Endodermal cell (in vitro differentiated cells): Measurements from ENCODE around the gene TOM1L2. TPM values are rescaled to one million over a fixed set of nuclear protein-coding genes. Genes with fewer than 3 reads are reported as not detected.

Experiments
- DNase-seq: peaks from one replicate; pipeline ENCODE4 v3.0.0-alpha.2; 2017
- H3K27ac ChIP-seq: 2 replicates; pipeline ENCODE4 v1.5.1; 2013; ENCODE audit warnings: mild to moderate bottlenecking, low read depth, low read length, moderate library complexity
- H3K27me3 ChIP-seq: 2 replicates; pipeline ENCODE4 v1.6.1; 2013; ENCODE audit warnings: mild to moderate bottlenecking, low read length, moderate library complexity; ENCODE audit not compliant: insufficient read depth, control insufficient read depth, poor library complexity, severe bottlenecking
- H3K36me3 ChIP-seq: 2 replicates; pipeline ENCODE4 v1.7.0; 2013; ENCODE audit warnings: mild to moderate bottlenecking, low read length, moderate library complexity; ENCODE audit not compliant: control insufficient read depth, insufficient read depth
- H3K4me1 ChIP-seq: one replicate; pipeline ENCODE4 v1.7.0; 2013; ENCODE audit warnings: low read length; ENCODE audit not compliant: control insufficient read depth, insufficient read depth
- H3K4me3 ChIP-seq: 2 replicates; pipeline ENCODE4 v1.5.1; 2013; ENCODE audit warnings: mild to moderate bottlenecking, low read length, moderate library complexity
- H3K9ac ChIP-seq: 2 replicates; pipeline ENCODE4 v1.6.1; 2013; ENCODE audit warnings: mild to moderate bottlenecking, low read length, moderate library complexity; ENCODE audit not compliant: poor library complexity, severe bottlenecking; ENCODE audit errors: extremely low read depth
- H3K9me3 ChIP-seq: 2 replicates; pipeline ENCODE4 v1.6.1; 2013; ENCODE audit warnings: mild to moderate bottlenecking, low read length, moderate library complexity; ENCODE audit not compliant: control insufficient read depth
- H3K27ac Mint-ChIP-seq: 2 replicates; pipeline ENCODE4 v1.8.0; 2020; ENCODE audit warnings: mixed read lengths
- H3K27me3 Mint-ChIP-seq: 2 replicates; pipeline ENCODE4 v1.8.0; 2021; ENCODE audit warnings: mild to moderate bottlenecking, mixed read lengths; ENCODE audit not compliant: insufficient read depth
- H3K36me3 Mint-ChIP-seq: 2 replicates; pipeline ENCODE4 v1.8.0; 2020; ENCODE audit warnings: low read depth, mixed read lengths
- H3K4me1 Mint-ChIP-seq: 2 replicates; pipeline ENCODE4 v1.8.0; 2020; ENCODE audit warnings: mixed read lengths
- H3K4me3 Mint-ChIP-seq: 2 replicates; pipeline ENCODE4 v1.8.0; 2020; ENCODE audit warnings: mild to moderate bottlenecking, moderate library complexity, mixed read lengths
- H3K9me3 Mint-ChIP-seq: 2 replicates; pipeline ENCODE4 v1.8.0; 2020; ENCODE audit warnings: mild to moderate bottlenecking, mixed read lengths
- WGBS, 2 experiments: methylation state at CpG; one replicate each; pipeline versions ENCODE4 v1.1.5 to v1.1.7; 2013; ENCODE audit warnings: missing lambda C conversion rate in 2 of 2, mixed read lengths in 1 of 2; ENCODE audit not compliant: insufficient coverage in 1 of 2, insufficient read length in 1 of 2; 5-methylcytosine and 5-hydroxymethylcytosine counted together
- total RNA-seq, 2 donors: library from RNA; stranded (reverse); fragmentation: NEBNext Ultra II Directional in 1 of 2; extraction: Animal tissue kit (Norgen Biotek cat#: 25700) in 1 of 2; gene quantifications; 2 replicates in 1 of 2; 3 replicates in 1 of 2; pipeline ENCODE4 v1.2.1, GENCODE V29; 2021
- TF ChIP-seq, protein P1 (sequence below): fragments of 200-600 bp; sonication (generic); conservative IDR thresholded peaks from 2 replicates; pipeline ENCODE4 v1.5.0; 2021; ENCODE audit warnings: antibody characterized with exemption, mild to moderate bottlenecking

TOM1L2 gene
- total RNA-seq, 2 donors from 2014 or later, result 10.2 to 11.5 TPM

DNA sequence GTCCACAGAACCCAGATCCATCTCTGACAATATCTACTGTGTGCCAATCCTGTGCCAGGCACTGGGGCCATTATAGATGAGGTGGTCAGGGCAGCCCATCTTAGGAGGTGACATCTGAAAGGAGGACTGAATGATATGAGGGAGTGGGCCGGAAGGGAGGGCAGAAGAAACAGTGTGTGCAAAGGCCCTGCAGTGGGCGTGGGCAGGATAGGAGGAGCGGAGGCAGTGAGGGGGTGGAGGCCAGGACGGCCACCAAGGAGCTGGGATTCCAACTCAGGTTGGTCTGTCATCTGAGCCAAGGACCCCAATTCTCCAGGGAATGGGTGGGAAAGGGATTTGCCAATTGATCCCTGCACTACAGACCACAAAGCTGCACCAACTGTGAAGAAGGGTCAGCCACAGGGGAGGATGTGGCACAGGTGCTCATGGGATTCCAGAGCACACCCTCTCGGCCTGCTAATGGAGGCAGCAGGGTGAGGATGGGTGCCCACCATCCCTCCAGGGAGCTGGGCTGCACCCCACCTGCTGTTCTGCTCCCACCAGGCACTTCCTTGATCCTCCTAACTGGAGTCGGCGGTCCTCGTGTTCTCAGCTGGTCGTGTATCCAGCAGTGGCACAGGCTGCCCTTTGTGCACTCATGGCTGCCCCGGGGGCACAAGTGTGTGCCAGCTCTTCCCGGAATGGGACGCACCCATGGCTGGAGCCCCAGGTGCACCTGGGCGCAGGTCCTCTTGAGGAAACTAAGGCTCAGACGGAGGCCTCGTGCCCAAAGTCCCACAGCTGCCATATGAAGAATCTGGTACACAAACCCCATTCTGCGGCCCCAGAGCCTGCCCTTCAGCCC lies 145.0 kb downstream of the TOM1L2 start:
- H3K4me3 Mint-ChIP-seq, result no peak overlapping the region
- no peaks in the 10 kb centered on the region for H3K27me3 Mint-ChIP-seq
- Histone ChIP-seq H3K4me1 (peaks cover 21% of the 10 kb centered on the region), H3K9ac (no peak overlapping the region), H3K4me3 (no peak overlapping the region), H3K36me3 (peaks cover 15% of the 10 kb centered on the region), H3K27me3 (no peaks in the 10 kb centered on the region), H3K27ac (no peak overlapping the region), H3K9me3 (no peaks in the 10 kb centered on the region)
- H3K27ac Mint-ChIP-seq, result no peak overlapping the region
- peaks cover 6% of the 10 kb centered on the region for H3K36me3 Mint-ChIP-seq
- TF ChIP-seq, protein P1, sequence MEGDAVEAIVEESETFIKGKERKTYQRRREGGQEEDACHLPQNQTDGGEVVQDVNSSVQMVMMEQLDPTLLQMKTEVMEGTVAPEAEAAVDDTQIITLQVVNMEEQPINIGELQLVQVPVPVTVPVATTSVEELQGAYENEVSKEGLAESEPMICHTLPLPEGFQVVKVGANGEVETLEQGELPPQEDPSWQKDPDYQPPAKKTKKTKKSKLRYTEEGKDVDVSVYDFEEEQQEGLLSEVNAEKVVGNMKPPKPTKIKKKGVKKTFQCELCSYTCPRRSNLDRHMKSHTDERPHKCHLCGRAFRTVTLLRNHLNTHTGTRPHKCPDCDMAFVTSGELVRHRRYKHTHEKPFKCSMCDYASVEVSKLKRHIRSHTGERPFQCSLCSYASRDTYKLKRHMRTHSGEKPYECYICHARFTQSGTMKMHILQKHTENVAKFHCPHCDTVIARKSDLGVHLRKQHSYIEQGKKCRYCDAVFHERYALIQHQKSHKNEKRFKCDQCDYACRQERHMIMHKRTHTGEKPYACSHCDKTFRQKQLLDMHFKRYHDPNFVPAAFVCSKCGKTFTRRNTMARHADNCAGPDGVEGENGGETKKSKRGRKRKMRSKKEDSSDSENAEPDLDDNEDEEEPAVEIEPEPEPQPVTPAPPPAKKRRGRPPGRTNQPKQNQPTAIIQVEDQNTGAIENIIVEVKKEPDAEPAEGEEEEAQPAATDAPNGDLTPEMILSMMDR, result no peak
- WGBS, 2 experiments, result 92 to 94% methylated on average over 12 to 16 of the region's 16 CpGs
- H3K4me1 Mint-ChIP-seq, result peaks cover 23% of the 10 kb centered on the region
- no peak for DNase-seq
- H3K9me3 Mint-ChIP-seq, result no peaks in the 10 kb centered on the region

DNA sequence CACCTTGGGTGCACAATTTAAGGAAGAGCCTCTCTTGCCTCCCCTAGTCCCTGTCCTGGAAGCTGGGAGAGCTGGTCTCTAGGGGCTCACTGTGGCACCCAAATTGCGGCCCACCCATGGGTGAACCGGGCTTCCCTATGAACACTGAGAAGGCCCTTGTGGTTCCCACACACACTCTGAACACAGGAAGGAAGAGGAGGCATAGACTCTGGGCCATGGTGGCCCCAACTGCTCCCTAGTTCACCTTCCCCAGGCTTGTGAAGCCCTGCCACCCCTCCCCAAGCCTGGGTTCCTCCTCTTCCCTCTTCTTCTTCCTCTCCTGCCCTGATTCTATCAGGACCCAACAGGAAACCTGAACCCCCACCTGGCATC lies 145.9 kb downstream of the TOM1L2 start:
- no peak overlapping the region for H3K4me3 Mint-ChIP-seq
- peaks cover 22% of the 10 kb centered on the region for H3K4me1 Mint-ChIP-seq

DNA sequence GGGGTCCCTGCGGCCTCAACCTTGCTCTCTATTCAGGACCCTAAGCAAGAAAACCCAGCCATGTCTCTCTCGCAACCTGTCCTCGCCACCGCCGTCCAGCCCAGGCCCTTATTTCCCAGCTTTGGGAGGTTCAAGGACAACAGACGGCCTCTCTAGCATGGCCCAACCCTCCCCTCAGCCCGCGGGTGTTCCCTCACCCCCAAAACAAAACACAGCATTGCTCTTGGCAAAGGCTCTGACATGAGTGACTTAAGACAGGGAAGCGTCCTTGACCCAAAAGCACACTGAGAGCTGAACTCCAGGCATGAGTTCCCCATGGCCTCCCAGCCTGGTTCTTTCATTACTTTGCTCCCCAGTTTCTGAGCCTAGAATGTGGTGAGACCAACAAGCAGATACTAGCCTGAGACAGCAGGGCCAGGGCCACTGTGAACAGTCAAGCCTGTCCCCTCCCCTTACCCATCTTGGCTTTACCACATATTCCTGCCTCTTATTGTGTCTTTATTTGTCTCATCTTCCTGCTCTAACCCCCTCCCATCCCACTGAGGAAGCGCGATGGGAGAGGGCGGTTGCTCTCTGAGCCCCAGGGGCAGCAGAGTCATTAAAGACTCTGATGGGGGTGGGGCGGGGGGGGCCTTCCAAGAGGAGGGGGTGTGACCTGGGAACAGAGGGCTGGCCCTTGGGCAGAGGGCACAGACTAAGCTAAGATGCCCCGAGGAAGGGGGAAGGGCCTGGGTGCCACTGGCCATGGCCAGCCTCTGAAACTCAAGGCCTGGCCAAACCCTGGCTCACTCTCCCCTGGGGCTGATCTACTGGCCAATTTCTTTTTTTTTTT lies 147.2 kb downstream of the TOM1L2 start:
- Histone ChIP-seq H3K27ac (peak overlapping the region; percentile 53), H3K4me1 (peaks cover 21% of the 10 kb centered on the region), H3K9me3 (no peaks in the 10 kb centered on the region), H3K36me3 (peaks cover 5% of the 10 kb centered on the region), H3K9ac (no peak overlapping the region), H3K27me3 (no peaks in the 10 kb centered on the region), H3K4me3 (no peak overlapping the region)
- H3K27me3 Mint-ChIP-seq, result no peaks in the 10 kb centered on the region
- peak; percentile 73 for DNase-seq
- TF ChIP-seq, protein P1, result no peak
- peaks cover 16% of the 10 kb centered on the region for H3K4me1 Mint-ChIP-seq
- no peaks in the 10 kb centered on the region for H3K9me3 Mint-ChIP-seq
- H3K36me3 Mint-ChIP-seq, result peaks cover 2% of the 10 kb centered on the region
- H3K27ac Mint-ChIP-seq, result peak overlapping the region; percentile 95
- H3K4me3 Mint-ChIP-seq, result peak overlapping the region; percentile 41
- 61 to 87% methylated on average over 6 to 14 of the region's 14 CpGs for WGBS, 2 experiments

More for the DNA sequence above, 145.9 kb downstream of the TOM1L2 start:
- no peak for DNase-seq
- no peak overlapping the region for H3K27ac ChIP-seq
- 97 to 100% methylated on average over 1 to 2 of the region's 2 CpGs for WGBS, 2 experiments
- peaks cover 7% of the 10 kb centered on the region for H3K36me3 ChIP-seq
- H3K4me3 ChIP-seq, result no peak overlapping the region
- Mint-ChIP-seq H3K27ac (no peak overlapping the region), H3K27me3 (no peaks in the 10 kb centered on the region), H3K36me3 (peaks cover 5% of the 10 kb centered on the region), H3K9me3 (no peaks in the 10 kb centered on the region)
- peaks cover 21% of the 10 kb centered on the region for H3K4me1 ChIP-seq
- no peaks in the 10 kb centered on the region for H3K9me3 ChIP-seq
- no peaks in the 10 kb centered on the region for H3K27me3 ChIP-seq
- no peak overlapping the region for H3K9ac ChIP-seq
- TF ChIP-seq, protein P1, result no peak
